K562 (cell line): ENCODE results near the gene SFXN3. TPM values are rescaled to one million over a fixed set of nuclear protein-coding genes. Genes with fewer than 3 reads are reported as not detected.
A peak's percentile ranks its signal among the peaks of the same experiment; 100 is the strongest.

Experiments used
- ETV1 ChIP-seq: fragments of 450-650 bp; conservative IDR thresholded peaks from 2 replicates; pipeline ENCODE4 v1.6.1; 2016; ENCODE audit warnings: missing genetic modification characterization, control low read depth, low read depth, missing compliant biosample characterization
- FOXK2 ChIP-seq, 2 experiments: fragments of 450-650 bp; IDR thresholded peaks in 1 of 2; conservative IDR thresholded peaks in 1 of 2; 2 replicates each; pipeline ENCODE4 v1.6.1; 2016; ENCODE audit warnings: low read depth in 2 of 2, mild to moderate bottlenecking in 1 of 2
- KLF16 ChIP-seq: IDR thresholded peaks from 2 replicates; pipeline ENCODE4 v1.6.1; 2016; ENCODE audit warnings: antibody characterized with exemption
- MAFK ChIP-seq: IDR thresholded peaks from 2 replicates; pipeline ENCODE4 v1.6.1; 2011; ENCODE audit warnings: low read length, improper control_type of control experiment
- MAZ ChIP-seq, 2 experiments: fragments of 450-650 bp in 1 of 2; sonication (generic) in 1 of 2; formaldehyde crosslinking; IDR thresholded peaks in 1 of 2; conservative IDR thresholded peaks in 1 of 2; 2 replicates each; pipeline versions ENCODE4 v1.4.0 to v1.5.0; 2020; ENCODE audit warnings: mild to moderate bottlenecking in 1 of 2, missing genetic modification reagents in 1 of 2
- POLR2G ChIP-seq: fragments of 200-400 bp; formaldehyde crosslinking; IDR thresholded peaks from 2 replicates; pipeline ENCODE4 v1.6.1; 2017; ENCODE audit warnings: low read depth, mild to moderate bottlenecking, antibody characterized with exemption, low read length, moderate library complexity
- RAD51 ChIP-seq: fragments of 450-650 bp; IDR thresholded peaks from 2 replicates; pipeline ENCODE4 v1.7.1; 2016; ENCODE audit warnings: low read depth, mild to moderate bottlenecking, borderline replicate concordance
- RBBP5 ChIP-seq: fragments of 200-600 bp; sonication (generic); IDR thresholded peaks from 2 replicates; pipeline ENCODE4 v1.6.1; 2012; ENCODE audit warnings: borderline replicate concordance, mild to moderate bottlenecking, low read length, control low read depth, inconsistent platforms; ENCODE audit not compliant: insufficient read depth, poor library complexity, severe bottlenecking
- RUNX1 ChIP-seq: sonication (generic); IDR thresholded peaks from 2 replicates; pipeline ENCODE4 v1.6.1; 2016; ENCODE audit warnings: antibody characterized with exemption, low read depth
- SFPQ ChIP-seq: fragments of 200-400 bp; formaldehyde crosslinking; IDR thresholded peaks from 2 replicates; pipeline ENCODE4 v1.6.1; 2017; ENCODE audit warnings: mild to moderate bottlenecking, low read depth, low read length, moderate library complexity
- USF2 ChIP-seq: sonication (generic); formaldehyde crosslinking; IDR thresholded peaks from 2 replicates; pipeline ENCODE4 v1.5.0; 2020; ENCODE audit warnings: missing genetic modification reagents
- ZNF79 ChIP-seq: fragments of 250-450 bp; sonication (Bioruptor Pico); IDR thresholded peaks from 2 replicates; pipeline ENCODE4 v1.4.0; 2020; ENCODE audit warnings: low read depth, mild to moderate bottlenecking, moderate library complexity
- polyA plus RNA-seq, 8 experiments: library from polyadenylated mRNA; depleted of rRNA in 4 of 8; stranded (reverse) in 5 of 8; unstranded in 3 of 8; fragments of >200 nt; fragmentation: Nextera tagmentation in 2 of 8; fragmentation: Illumina TruSeq in 1 of 8; extraction: Ambion mirVana in 2 of 8; extraction: Trizol in 1 of 8; gene quantifications; 2 replicates each; pipeline versions ENCODE4 v1.2.1 to v1.2.3, GENCODE V29; 2011 to 2014; ENCODE audit warnings: inconsistent platforms in 1 of 8, missing spikeins in 1 of 8
- total RNA-seq, 7 experiments: library from RNA; depleted of rRNA in 6 of 7; stranded (reverse); fragments of >200 nt in 6 of 7; fragmentation: Illumina TruSeq in 2 of 7; extraction: Trizol in 2 of 7; gene quantifications; 2 replicates each; pipeline versions ENCODE4 v1.2.1 to v1.2.3, GENCODE V29; 2011 to 2021; ENCODE audit warnings: low replicate concordance in 1 of 7
- TF ChIP-seq, protein P1 (sequence below), 2 experiments: fragments of 450-650 bp; formaldehyde crosslinking in 1 of 2; IDR thresholded peaks; 2 replicates each; pipeline versions ENCODE4 v1.4.0 to v1.6.1; 2014 to 2020; ENCODE audit warnings: mild to moderate bottlenecking in 2 of 2, borderline replicate concordance in 1 of 2, low read depth in 1 of 2

The SFXN3 gene
- total and polyA plus RNA-seq, 9 of the 15 experiments (the other 6 are each of a cell fraction or from before 2014, with no cell fraction given), result 0.24 to 4.6 (median 0.86) TPM

GRCh38 chr10:100998183-100998990 is 32.6 kb upstream of the SFXN3 start (continued):
- TF ChIP-seq, protein P1, sequence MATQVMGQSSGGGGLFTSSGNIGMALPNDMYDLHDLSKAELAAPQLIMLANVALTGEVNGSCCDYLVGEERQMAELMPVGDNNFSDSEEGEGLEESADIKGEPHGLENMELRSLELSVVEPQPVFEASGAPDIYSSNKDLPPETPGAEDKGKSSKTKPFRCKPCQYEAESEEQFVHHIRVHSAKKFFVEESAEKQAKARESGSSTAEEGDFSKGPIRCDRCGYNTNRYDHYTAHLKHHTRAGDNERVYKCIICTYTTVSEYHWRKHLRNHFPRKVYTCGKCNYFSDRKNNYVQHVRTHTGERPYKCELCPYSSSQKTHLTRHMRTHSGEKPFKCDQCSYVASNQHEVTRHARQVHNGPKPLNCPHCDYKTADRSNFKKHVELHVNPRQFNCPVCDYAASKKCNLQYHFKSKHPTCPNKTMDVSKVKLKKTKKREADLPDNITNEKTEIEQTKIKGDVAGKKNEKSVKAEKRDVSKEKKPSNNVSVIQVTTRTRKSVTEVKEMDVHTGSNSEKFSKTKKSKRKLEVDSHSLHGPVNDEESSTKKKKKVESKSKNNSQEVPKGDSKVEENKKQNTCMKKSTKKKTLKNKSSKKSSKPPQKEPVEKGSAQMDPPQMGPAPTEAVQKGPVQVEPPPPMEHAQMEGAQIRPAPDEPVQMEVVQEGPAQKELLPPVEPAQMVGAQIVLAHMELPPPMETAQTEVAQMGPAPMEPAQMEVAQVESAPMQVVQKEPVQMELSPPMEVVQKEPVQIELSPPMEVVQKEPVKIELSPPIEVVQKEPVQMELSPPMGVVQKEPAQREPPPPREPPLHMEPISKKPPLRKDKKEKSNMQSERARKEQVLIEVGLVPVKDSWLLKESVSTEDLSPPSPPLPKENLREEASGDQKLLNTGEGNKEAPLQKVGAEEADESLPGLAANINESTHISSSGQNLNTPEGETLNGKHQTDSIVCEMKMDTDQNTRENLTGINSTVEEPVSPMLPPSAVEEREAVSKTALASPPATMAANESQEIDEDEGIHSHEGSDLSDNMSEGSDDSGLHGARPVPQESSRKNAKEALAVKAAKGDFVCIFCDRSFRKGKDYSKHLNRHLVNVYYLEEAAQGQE (IDR thresholded peaks at IDR 0.05; ENCODE audit: borderline replicate concordance), result no peak
- TF ChIP-seq, protein P1 (CRISPR knock-in tag; IDR thresholded peaks at IDR 0.05; ENCODE audit: low read depth), result no peak
- TF ChIP-seq POLR2G, result no peak
- TF ChIP-seq MAZ (CRISPR knock-in tag; conservative IDR thresholded peaks at IDR 0.05 in 1 of 2, IDR thresholded peaks at IDR 0.05 in 1 of 2), result no peak
- no peak for TF ChIP-seq RBBP5
- peak; percentile 38; the same call in 1 of the 2 replicates for TF ChIP-seq RAD51
- no peak for TF ChIP-seq KLF16
- peak; percentile 52 for TF ChIP-seq USF2 (CRISPR knock-in tag)
- no peak for TF ChIP-seq SFPQ
- TF ChIP-seq FOXK2 (conservative IDR thresholded peaks at IDR 0.05 in 1 of 2, IDR thresholded peaks at IDR 0.05 in 1 of 2; ENCODE audit: low read depth in 2 of 2), result no peak
- TF ChIP-seq RUNX1, result no peak
- TF ChIP-seq ETV1, result no peak
- no peak for TF ChIP-seq MAFK
- no peak for TF ChIP-seq ZNF79 (CRISPR knock-in tag)
